Gastrocnemius medialis (tissue), 4 donors: ENCODE measurements around the gene EVA1B. TPM values are rescaled to one million over a fixed set of nuclear protein-coding genes. Genes with fewer than 3 reads are reported as not detected.
A peak's percentile ranks its signal among the peaks of the same experiment; 100 is the strongest.

ENCODE experiments used
- ATAC-seq, 2 donors: fragments of 150-250 bp; one replicate each; pipeline ENCODE4 v1.9.1; 2016
- DNase-seq, 2 donors: peaks; one replicate each; pipeline ENCODE4 v3.0.0-alpha.2; 2019
- H3K27ac ChIP-seq, 4 donors: fragments of 200-600 bp; sonication (generic); 1 replicate in 1 of 4; 2 replicates in 3 of 4; pipeline ENCODE4 v1.5.1; 2016 to 2018; ENCODE audit warnings: mild to moderate bottlenecking in 2 of 4, moderate library complexity in 1 of 4
- H3K27me3 ChIP-seq, 3 donors: fragments of 200-600 bp; sonication (generic) in 2 of 3; 1 replicate in 1 of 3; 2 replicates in 2 of 3; pipeline versions ENCODE4 v1.5.1 to v1.6.0; 2016 to 2019; ENCODE audit warnings: mild to moderate bottlenecking in 1 of 3, moderate library complexity in 1 of 3
- H3K36me3 ChIP-seq, 2 donors: fragments of 200-600 bp; sonication (generic) in 1 of 2; one replicate each; pipeline ENCODE4 v1.5.1; 2017 to 2018
- H3K4me1 ChIP-seq, 2 donors: fragments of 200-600 bp; sonication (generic) in 1 of 2; one replicate each; pipeline ENCODE4 v1.5.1; 2016 to 2017; ENCODE audit warnings: mild to moderate bottlenecking in 2 of 2
- H3K4me3 ChIP-seq, 4 donors: fragments of 200-600 bp; sonication (generic) in 3 of 4; 1 replicate in 1 of 4; 2 replicates in 3 of 4; pipeline ENCODE4 v1.5.1; 2016 to 2019; ENCODE audit warnings: mild to moderate bottlenecking in 2 of 4
- H3K9me3 ChIP-seq, 3 donors: fragments of 200-600 bp; sonication (generic) in 2 of 3; 1 replicate in 1 of 3; 2 replicates in 2 of 3; pipeline ENCODE4 v1.5.1; 2016 to 2019
- CTCF ChIP-seq, 5 experiments: fragments of 450-650 bp in 3 of 5; fragments of 200-600 bp in 2 of 5; sonication (generic) in 2 of 5; IDR thresholded peaks in 4 of 5; conservative IDR thresholded peaks in 1 of 5; 1 replicate in 4 of 5; 2 replicates in 1 of 5; pipeline ENCODE4 v1.5.1; 2016 to 2019; ENCODE audit warnings: antibody characterized with exemption in 5 of 5, mild to moderate bottlenecking in 3 of 5, moderate library complexity in 3 of 5
- POLR2A ChIP-seq, 2 donors: fragments of 450-650 bp; IDR thresholded peaks; one replicate each; pipeline ENCODE4 v1.6.1; 2017; ENCODE audit warnings: antibody characterized with exemption in 2 of 2, mild to moderate bottlenecking in 2 of 2, moderate library complexity in 2 of 2
- in situ Hi-C, 4 donors: fragments of 200-750 bp; cut with MboI; loops; one replicate each; pipeline versions ENCODE4 v1.15.0 to v1.8.0; 2017; ENCODE audit warnings: low sequenced_read_pairs in 4 of 4
- intact Hi-C: fragments of 100-400 bp; cut with DNase I; formaldehyde crosslinking; loops from one replicate; pipeline ENCODE4 v1.15.1; 2023; ENCODE audit warnings: low total_unique reads
- total RNA-seq, 4 donors: library from RNA; depleted of rRNA; stranded (reverse); fragments of >200 nt; gene quantifications; one replicate each; pipeline versions ENCODE4 v1.1.0 to v1.2.3, GENCODE V29; 2016

Gene EVA1B
- total RNA-seq, 4 donors from 2014 or later: 10.0 to 19.9 (median 14.8) TPM

GRCh38 chr1:36329817-36330216 is 6.4 kb upstream of the EVA1B start:
- no peak overlapping the region for H3K27ac ChIP-seq
- TF ChIP-seq POLR2A (IDR thresholded peaks at IDR 0.05) (no peak), CTCF (IDR thresholded peaks at IDR 0.05 in 4 of 5, conservative IDR thresholded peaks at IDR 0.05 in 1 of 5) (no peak)
- ATAC-seq (no peak), DNase-seq (no peak)
- no peak overlapping the region for H3K4me3 ChIP-seq
- peaks cover 0 to 10% of the 10 kb centered on the region in 2 donors for H3K4me1 ChIP-seq
- no peaks in the 10 kb centered on the region for H3K27me3 ChIP-seq
- intact Hi-C loops (no loop called here), in situ Hi-C loops (loop anchor here in 1 of 4 donors (10.0 kb wide), 1 partner anchor 95 kb away; no protein-coding TSS in a partner anchor)
- no peaks in the 10 kb centered on the region for H3K36me3 ChIP-seq
- no peaks in the 10 kb centered on the region for H3K9me3 ChIP-seq

- TF ChIP-seq POLR2A (IDR thresholded peaks at IDR 0.05) (no peak), CTCF (IDR thresholded peaks at IDR 0.05 in 4 of 5, conservative IDR thresholded peaks at IDR 0.05 in 1 of 5) (no peak)
- Histone ChIP-seq H3K4me1 (peaks cover 0 to 10% of the 10 kb centered on the region in 2 donors), H3K36me3 (no peaks in the 10 kb centered on the region), H3K27me3 (peaks cover 0 to 3% (median 0%) of the 10 kb centered on the region in 3 donors), H3K27ac (no peak overlapping the region), H3K4me3 (no peak overlapping the region), H3K9me3 (no peaks in the 10 kb centered on the region)
- peak; percentile 30 to 60 for ATAC-seq
- in situ Hi-C loops (no loop called here), intact Hi-C loops (no loop called here)
- no peak for DNase-seq
These were observed 5.3 kb upstream of the EVA1B start for GRCh38 chr1:36328713-36329112.

DNA sequence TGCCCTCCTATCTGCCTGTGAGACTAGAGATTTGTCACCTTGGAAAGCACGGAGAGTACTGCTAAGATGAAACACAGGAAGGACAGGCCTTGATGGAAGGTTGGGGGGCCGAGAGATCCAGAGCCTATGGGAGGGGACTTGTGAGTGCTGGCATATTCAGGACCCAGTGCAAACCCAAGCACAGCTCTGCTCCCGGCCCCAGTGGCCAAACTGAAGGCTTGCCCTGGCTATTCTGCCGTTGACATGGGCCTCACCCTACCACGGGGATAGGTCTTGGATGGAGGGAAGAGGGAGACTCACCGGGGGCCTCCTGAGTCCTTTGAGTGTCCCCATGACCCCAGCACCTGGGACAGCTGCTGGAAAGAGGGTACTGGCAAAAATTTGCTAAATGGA is 4.6 kb upstream of the EVA1B start:
- H3K4me1 ChIP-seq: peaks cover under 1 to 10% of the 10 kb centered on the region in 2 donors
- in situ Hi-C loops (no loop called here), intact Hi-C loops (no loop called here)
- peaks cover 0 to 5% (median 0%) of the 10 kb centered on the region in 3 donors for H3K27me3 ChIP-seq
- no peak overlapping the region for H3K4me3 ChIP-seq
- DNase-seq (no peak), ATAC-seq (no peak)
- TF ChIP-seq POLR2A (IDR thresholded peaks at IDR 0.05): no peak
- no peak for TF ChIP-seq CTCF (IDR thresholded peaks at IDR 0.05 in 4 of 5, conservative IDR thresholded peaks at IDR 0.05 in 1 of 5)
- H3K27ac ChIP-seq: no peak overlapping the region
- no peaks in the 10 kb centered on the region for H3K36me3 ChIP-seq
- no peaks in the 10 kb centered on the region for H3K9me3 ChIP-seq

GRCh38 chr1:36327421-36328087 is 4.1 kb upstream of the EVA1B start:
- no peak for DNase-seq
- Histone ChIP-seq H3K36me3 (no peaks in the 10 kb centered on the region), H3K9me3 (no peaks in the 10 kb centered on the region), H3K27ac (no peak overlapping the region), H3K4me1 (peaks cover 4 to 10% of the 10 kb centered on the region in 2 donors), H3K4me3 (no peak overlapping the region), H3K27me3 (peaks cover 0 to 10% (median 0%) of the 10 kb centered on the region in 3 donors)
- no peak for ATAC-seq
- in situ Hi-C loops (no loop called here), intact Hi-C loops (no loop called here)
- TF ChIP-seq POLR2A (IDR thresholded peaks at IDR 0.05) (no peak), CTCF (IDR thresholded peaks at IDR 0.05 in 4 of 5, conservative IDR thresholded peaks at IDR 0.05 in 1 of 5) (no peak)
